ENCODE data around the gene TGFBR3L.

Gene TGFBR3L

GRCh38 chr19:7963566-7963965, 48.9 kb downstream of the TGFBR3L start:
- DNase-seq, result no peak

GRCh38 chr19:7965259-7965841, 50.7 kb downstream of the TGFBR3L start:
- DNase-seq, result no peak

- DNase-seq, result no peak
Measured at GRCh38 chr19:7965921-7966665, 51.5 kb downstream of the TGFBR3L start.

GRCh38 chr19:7968008-7968795, 53.6 kb downstream of the TGFBR3L start:
- DNase-seq, result no peak

All from bone marrow (tissue), 2 donors.